ENCODE measurements around the gene OR1L1.

DNA sequence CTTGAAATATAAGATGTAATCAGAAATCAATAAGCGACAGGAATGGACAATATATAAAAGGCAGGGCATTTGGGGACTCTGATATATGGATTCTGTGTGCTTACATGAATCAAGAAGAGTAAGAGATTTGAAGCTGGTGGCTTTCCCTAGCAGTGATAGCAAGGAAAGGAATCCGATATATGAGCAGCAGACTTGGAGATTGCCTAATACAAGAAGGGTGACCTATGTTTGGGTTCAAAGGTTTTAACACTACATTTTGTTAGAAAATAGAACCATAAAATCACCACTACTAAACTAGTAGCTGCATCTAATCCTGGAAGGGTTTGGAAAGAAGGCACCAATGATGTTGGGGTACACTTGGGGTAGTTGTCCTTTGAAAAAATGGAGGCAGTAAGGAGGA is 11.0 kb downstream of the OR1L1 start:
- TF ChIP-seq, protein P1, sequence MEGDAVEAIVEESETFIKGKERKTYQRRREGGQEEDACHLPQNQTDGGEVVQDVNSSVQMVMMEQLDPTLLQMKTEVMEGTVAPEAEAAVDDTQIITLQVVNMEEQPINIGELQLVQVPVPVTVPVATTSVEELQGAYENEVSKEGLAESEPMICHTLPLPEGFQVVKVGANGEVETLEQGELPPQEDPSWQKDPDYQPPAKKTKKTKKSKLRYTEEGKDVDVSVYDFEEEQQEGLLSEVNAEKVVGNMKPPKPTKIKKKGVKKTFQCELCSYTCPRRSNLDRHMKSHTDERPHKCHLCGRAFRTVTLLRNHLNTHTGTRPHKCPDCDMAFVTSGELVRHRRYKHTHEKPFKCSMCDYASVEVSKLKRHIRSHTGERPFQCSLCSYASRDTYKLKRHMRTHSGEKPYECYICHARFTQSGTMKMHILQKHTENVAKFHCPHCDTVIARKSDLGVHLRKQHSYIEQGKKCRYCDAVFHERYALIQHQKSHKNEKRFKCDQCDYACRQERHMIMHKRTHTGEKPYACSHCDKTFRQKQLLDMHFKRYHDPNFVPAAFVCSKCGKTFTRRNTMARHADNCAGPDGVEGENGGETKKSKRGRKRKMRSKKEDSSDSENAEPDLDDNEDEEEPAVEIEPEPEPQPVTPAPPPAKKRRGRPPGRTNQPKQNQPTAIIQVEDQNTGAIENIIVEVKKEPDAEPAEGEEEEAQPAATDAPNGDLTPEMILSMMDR (conservative IDR thresholded peaks at IDR 0.05 in 1 of 2, IDR thresholded peaks at IDR 0.05 in 1 of 2; ENCODE audit: extremely low read depth in 1 of 2, insufficient read depth in 1 of 2, low read depth in 1 of 2, low read length in 2 of 2), result no peak
- no peak for TF ChIP-seq EZH2 (IDR thresholded peaks at IDR 0.05; ENCODE audit: borderline replicate concordance, low read length)

Data from mammary epithelial cell (primary cell).